Chondrocyte (in vitro differentiated cells): ENCODE data around the gene RIMBP2. TPM values are rescaled to one million over a fixed set of nuclear protein-coding genes. Genes with fewer than 3 reads are reported as not detected.

Source experiments
- DNase-seq: peaks from one replicate; pipeline ENCODE4 v3.0.0; 2021; ENCODE audit warnings: mixed read lengths, low spot score
- H3K27ac Mint-ChIP-seq: one replicate; pipeline ENCODE4 v1.8.0; 2021; ENCODE audit warnings: mild to moderate bottlenecking, moderate library complexity, mixed read lengths; ENCODE audit not compliant: unreplicated experiment
- H3K27me3 Mint-ChIP-seq: 2 replicates; pipeline ENCODE4 v1.8.0; 2021; ENCODE audit warnings: low read depth, mixed read lengths
- H3K36me3 Mint-ChIP-seq: 2 replicates; pipeline ENCODE4 v1.8.0; 2021; ENCODE audit warnings: low read depth, mixed read lengths
- H3K4me1 Mint-ChIP-seq: 2 replicates; pipeline ENCODE4 v1.8.0; 2021; ENCODE audit warnings: low read depth, mild to moderate bottlenecking, mixed read lengths
- H3K4me3 Mint-ChIP-seq: one replicate; pipeline ENCODE4 v1.8.0; 2021; ENCODE audit warnings: mild to moderate bottlenecking, moderate library complexity, mixed read lengths; ENCODE audit not compliant: unreplicated experiment
- H3K9me3 Mint-ChIP-seq: 2 replicates; pipeline ENCODE4 v1.8.0; 2021; ENCODE audit warnings: low read depth, mixed read lengths
- total RNA-seq: library from RNA; stranded (reverse); gene quantifications from 3 replicates; pipeline ENCODE4 v1.2.1, GENCODE V29; 2021
- TF ChIP-seq, protein P1 (sequence below): fragments of 200-600 bp; sonication (generic); IDR thresholded peaks from 2 replicates; pipeline ENCODE4 v1.5.0; 2021; ENCODE audit warnings: antibody characterized with exemption, mild to moderate bottlenecking, moderate library complexity

Gene RIMBP2
- total RNA-seq, 1 donor from 2014 or later, result 0.30 TPM

DNA sequence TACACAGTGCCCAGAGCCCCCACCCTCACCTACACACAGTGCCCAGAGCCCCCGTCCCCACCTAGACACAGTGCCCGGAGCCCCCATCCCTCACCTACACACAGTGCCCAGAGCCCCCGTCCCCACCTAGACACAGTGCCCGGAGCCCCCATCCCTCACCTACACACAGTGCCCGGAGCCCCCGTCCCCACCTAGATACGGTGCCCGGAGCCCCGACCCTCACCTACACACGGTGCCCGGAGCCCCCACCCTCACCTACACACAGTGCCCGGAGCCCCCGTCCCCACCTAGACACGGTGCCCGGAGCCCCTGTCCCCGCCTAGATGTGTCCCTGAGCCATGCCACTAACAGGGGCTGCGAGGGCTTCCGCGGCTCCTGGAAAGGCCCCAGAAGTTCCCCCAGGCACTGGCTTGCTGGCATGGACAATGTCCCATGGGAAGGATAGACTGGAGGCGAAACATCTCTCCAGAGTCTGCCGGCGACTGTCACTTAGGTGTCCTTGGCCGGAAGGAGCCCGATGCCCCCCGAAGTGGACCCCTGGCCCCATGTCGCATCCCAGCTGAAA, 232.4 kb downstream of the RIMBP2 start:
- Mint-ChIP-seq H3K36me3 (no peaks in the 10 kb centered on the region), H3K27me3 (no peaks in the 10 kb centered on the region), H3K27ac (no peak overlapping the region), H3K4me1 (no peaks in the 10 kb centered on the region), H3K9me3 (no peaks in the 10 kb centered on the region), H3K4me3 (no peak overlapping the region)
- no peak for DNase-seq
- TF ChIP-seq, protein P1, sequence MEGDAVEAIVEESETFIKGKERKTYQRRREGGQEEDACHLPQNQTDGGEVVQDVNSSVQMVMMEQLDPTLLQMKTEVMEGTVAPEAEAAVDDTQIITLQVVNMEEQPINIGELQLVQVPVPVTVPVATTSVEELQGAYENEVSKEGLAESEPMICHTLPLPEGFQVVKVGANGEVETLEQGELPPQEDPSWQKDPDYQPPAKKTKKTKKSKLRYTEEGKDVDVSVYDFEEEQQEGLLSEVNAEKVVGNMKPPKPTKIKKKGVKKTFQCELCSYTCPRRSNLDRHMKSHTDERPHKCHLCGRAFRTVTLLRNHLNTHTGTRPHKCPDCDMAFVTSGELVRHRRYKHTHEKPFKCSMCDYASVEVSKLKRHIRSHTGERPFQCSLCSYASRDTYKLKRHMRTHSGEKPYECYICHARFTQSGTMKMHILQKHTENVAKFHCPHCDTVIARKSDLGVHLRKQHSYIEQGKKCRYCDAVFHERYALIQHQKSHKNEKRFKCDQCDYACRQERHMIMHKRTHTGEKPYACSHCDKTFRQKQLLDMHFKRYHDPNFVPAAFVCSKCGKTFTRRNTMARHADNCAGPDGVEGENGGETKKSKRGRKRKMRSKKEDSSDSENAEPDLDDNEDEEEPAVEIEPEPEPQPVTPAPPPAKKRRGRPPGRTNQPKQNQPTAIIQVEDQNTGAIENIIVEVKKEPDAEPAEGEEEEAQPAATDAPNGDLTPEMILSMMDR, result no peak

DNA sequence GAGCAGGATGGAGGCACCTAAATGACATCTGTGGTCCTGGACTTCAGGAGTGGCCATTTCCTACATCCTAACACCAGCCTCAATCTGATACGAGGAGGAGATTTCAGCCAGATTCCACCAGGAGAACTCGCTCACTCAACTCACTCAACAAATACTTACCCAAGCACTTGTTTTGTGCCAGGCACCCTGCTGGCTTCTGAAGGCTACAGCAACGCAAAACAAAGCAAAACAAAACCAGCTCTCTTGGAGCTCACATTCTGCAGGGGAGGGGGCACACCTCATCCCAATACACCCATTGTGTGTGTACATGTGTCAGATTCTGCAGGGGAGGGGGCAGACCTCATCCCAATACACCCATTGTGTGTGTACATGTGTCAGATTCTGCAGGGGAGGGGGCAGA, 233.7 kb downstream of the RIMBP2 start:
- H3K27ac Mint-ChIP-seq, result no peak overlapping the region
- TF ChIP-seq, protein P1, result no peak

DNA sequence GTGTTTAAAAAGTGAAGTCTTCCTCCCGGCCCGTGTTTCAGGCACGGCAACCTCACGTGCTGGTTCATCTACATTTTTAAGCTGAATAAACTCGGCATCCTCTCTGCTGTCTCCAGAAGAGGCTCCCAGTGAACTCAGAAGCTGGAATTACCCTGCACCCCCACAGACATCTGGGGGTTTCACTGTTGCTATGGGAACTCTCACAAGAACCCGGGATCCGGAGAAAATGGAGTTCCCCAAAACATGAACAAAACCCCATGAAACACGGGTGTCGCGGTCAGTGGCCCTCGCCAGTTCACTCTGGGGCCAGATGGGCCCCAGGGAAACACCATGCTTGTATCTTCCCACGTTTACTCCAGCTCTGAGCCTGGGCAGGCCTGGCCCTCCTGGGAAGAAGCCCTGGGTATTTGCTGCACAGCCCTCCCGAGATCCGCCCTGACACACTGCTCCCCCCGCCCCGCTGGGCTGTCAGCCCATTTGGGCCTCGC, 234.7 kb downstream of the RIMBP2 start:
- no peak for DNase-seq
- TF ChIP-seq, protein P1, result no peak
- no peaks in the 10 kb centered on the region for H3K4me1 Mint-ChIP-seq
- H3K4me3 Mint-ChIP-seq, result no peak overlapping the region
- no peaks in the 10 kb centered on the region for H3K9me3 Mint-ChIP-seq
- no peaks in the 10 kb centered on the region for H3K36me3 Mint-ChIP-seq
- no peak overlapping the region for H3K27ac Mint-ChIP-seq
- H3K27me3 Mint-ChIP-seq, result peaks cover 10% of the 10 kb centered on the region

More for the DNA sequence above, 233.7 kb downstream of the RIMBP2 start:
- Mint-ChIP-seq H3K9me3 (no peaks in the 10 kb centered on the region), H3K4me3 (no peak overlapping the region), H3K36me3 (no peaks in the 10 kb centered on the region), H3K4me1 (no peaks in the 10 kb centered on the region), H3K27me3 (peaks cover 5% of the 10 kb centered on the region)
- no peak for DNase-seq

DNA sequence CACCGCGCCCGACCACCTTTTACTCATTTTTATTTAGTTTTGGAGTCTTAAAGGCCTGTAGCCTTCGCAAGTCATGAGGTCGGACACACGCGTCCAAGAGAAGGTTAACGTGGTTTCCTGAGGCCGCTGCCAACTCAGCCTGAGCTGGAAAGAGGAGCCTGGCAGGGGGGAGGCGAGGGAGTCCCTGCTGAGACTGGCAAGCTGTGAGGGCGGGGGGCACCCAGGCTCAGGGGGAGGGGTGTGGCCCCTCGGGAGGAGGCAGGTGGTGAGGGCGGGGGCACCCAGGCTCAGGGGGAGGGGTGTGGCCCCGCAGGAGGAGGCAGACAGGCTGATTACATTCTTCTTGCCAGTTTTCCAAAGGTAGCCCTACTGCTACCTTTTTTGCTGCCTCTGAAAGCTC, 235.2 kb downstream of the RIMBP2 start:
- H3K27me3 Mint-ChIP-seq, result peaks cover 11% of the 10 kb centered on the region
- no peaks in the 10 kb centered on the region for H3K4me1 Mint-ChIP-seq
- H3K9me3 Mint-ChIP-seq, result no peaks in the 10 kb centered on the region
- no peak for DNase-seq
- no peak overlapping the region for H3K27ac Mint-ChIP-seq
- no peak overlapping the region for H3K4me3 Mint-ChIP-seq
- TF ChIP-seq, protein P1, result no peak
- H3K36me3 Mint-ChIP-seq, result no peaks in the 10 kb centered on the region

DNA sequence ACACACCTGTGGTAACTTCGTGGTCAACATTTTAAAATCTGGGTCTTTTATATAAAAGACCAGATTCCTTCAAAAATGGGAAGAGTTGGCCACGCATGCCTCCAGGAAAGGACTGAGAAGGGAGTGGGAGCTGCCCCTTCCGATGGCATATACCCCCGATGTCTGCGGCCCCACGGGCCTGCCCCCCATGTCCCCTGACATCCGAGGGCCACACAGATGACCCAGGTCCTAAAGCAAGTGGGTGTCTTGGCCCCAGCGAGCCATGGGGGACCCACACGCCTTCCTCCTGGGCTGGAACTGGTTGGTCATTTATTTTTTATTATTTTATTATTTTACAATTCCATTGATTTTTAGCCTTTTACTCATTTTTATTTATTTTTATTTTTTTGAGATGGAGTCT, 235.9 kb downstream of the RIMBP2 start:
- no peak overlapping the region for H3K27ac Mint-ChIP-seq
- H3K9me3 Mint-ChIP-seq, result no peaks in the 10 kb centered on the region
- peaks cover 16% of the 10 kb centered on the region for H3K27me3 Mint-ChIP-seq
- H3K4me3 Mint-ChIP-seq, result no peak overlapping the region
- TF ChIP-seq, protein P1, result no peak
- no peaks in the 10 kb centered on the region for H3K36me3 Mint-ChIP-seq
- no peaks in the 10 kb centered on the region for H3K4me1 Mint-ChIP-seq
- no peak for DNase-seq
